Keratinocyte (primary cell): Measurements from ENCODE around the gene IDH3B. TPM values are rescaled to one million over a fixed set of nuclear protein-coding genes. Genes with fewer than 3 reads are reported as not detected.

ENCODE experiments used
- DNase-seq: peaks from one replicate; pipeline ENCODE4 v3.0.0-alpha.2; 2011; ENCODE audit warnings: low read depth, missing footprints, low spot score
- FAIRE-seq: peaks from 2 replicates; lab custom pipeline; 2011; peaks lifted over from hg19 to GRCh38; lab: Jason Lieb, UNC
- H2AFZ ChIP-seq: 2 replicates; pipeline ENCODE4 v1.6.0; 2012; ENCODE audit warnings: low read length, control low read depth, inconsistent platforms; ENCODE audit not compliant: control insufficient read depth
- H3K27ac ChIP-seq: 2 replicates; pipeline ENCODE4 v1.5.1; 2011; ENCODE audit warnings: low read length; ENCODE audit not compliant: control insufficient read depth, insufficient read depth
- H3K27me3 ChIP-seq: 3 replicates; pipeline ENCODE4 v1.6.0; 2011; ENCODE audit warnings: low read length; ENCODE audit not compliant: control insufficient read depth, insufficient read depth; ENCODE audit errors: extremely low read depth
- H3K36me3 ChIP-seq, 2 experiments: 2 replicates in 1 of 2; 3 replicates in 1 of 2; pipeline ENCODE4 v1.5.1; 2011; ENCODE audit warnings: low read length in 2 of 2, mild to moderate bottlenecking in 1 of 2; ENCODE audit not compliant: control insufficient read depth in 2 of 2, insufficient read depth in 2 of 2; ENCODE audit errors: extremely low read depth in 1 of 2
- H3K4me1 ChIP-seq: 3 replicates; pipeline ENCODE4 v1.5.1; 2011; ENCODE audit warnings: low read length; ENCODE audit not compliant: control insufficient read depth, insufficient read depth; ENCODE audit errors: extremely low read depth
- H3K4me2 ChIP-seq: 3 replicates; pipeline ENCODE4 v1.6.0; 2011; ENCODE audit warnings: low read depth, low read length; ENCODE audit not compliant: control insufficient read depth, insufficient read depth; ENCODE audit errors: extremely low read depth
- H3K4me3 ChIP-seq, 3 experiments: fragments of 200-600 bp in 1 of 3; sonication (generic) in 1 of 3; 2 replicates in 2 of 3; 3 replicates in 1 of 3; pipeline ENCODE4 v1.5.1; 2011 to 2016; ENCODE audit warnings: low read length in 3 of 3, mild to moderate bottlenecking in 3 of 3, control low read depth in 2 of 3, inconsistent platforms in 1 of 3, low read depth in 1 of 3, mixed read lengths in 1 of 3, mixed run types in 1 of 3, moderate library complexity in 1 of 3; ENCODE audit not compliant: control insufficient read depth in 2 of 3, insufficient read depth in 2 of 3; ENCODE audit errors: extremely low read depth in 1 of 3
- H3K79me2 ChIP-seq: 2 replicates; pipeline ENCODE4 v1.6.0; 2012; ENCODE audit warnings: low read length; ENCODE audit not compliant: control insufficient read depth, insufficient read depth
- H3K9ac ChIP-seq: 3 replicates; pipeline ENCODE4 v1.6.0; 2011; ENCODE audit warnings: low read length; ENCODE audit not compliant: control insufficient read depth, insufficient read depth; ENCODE audit errors: extremely low read depth
- H3K9me1 ChIP-seq: 3 replicates; pipeline ENCODE4 v1.6.0; 2011; ENCODE audit warnings: low read length; ENCODE audit not compliant: control insufficient read depth, insufficient read depth; ENCODE audit errors: extremely low read depth
- H3K9me3 ChIP-seq: 2 replicates; pipeline ENCODE4 v1.5.1; 2012; ENCODE audit warnings: low read depth, low read length; ENCODE audit not compliant: control insufficient read depth
- H4K20me1 ChIP-seq: 3 replicates; pipeline ENCODE4 v1.6.0; 2011; ENCODE audit warnings: low read length; ENCODE audit not compliant: control insufficient read depth, insufficient read depth; ENCODE audit errors: extremely low read depth
- EZH2 ChIP-seq: IDR thresholded peaks from one replicate; pipeline ENCODE4 v1.6.1; 2012; ENCODE audit warnings: inconsistent platforms, mild to moderate bottlenecking, low read length, moderate library complexity
- dilution Hi-C: fragments of 300-500 bp; cut with MboI; formaldehyde crosslinking; loops from one replicate; pipeline ENCODE4 v1.7.0; 2020; ENCODE audit warnings: low sequenced_read_pairs; ENCODE audit not compliant: extremely low pct_ligation_motif_present
- polyA plus RNA-seq, 5 experiments: library from polyadenylated mRNA; depleted of rRNA in 3 of 5; stranded (reverse) in 3 of 5; stranded (forward) in 1 of 5; unstranded in 1 of 5; fragments of >200 nt; gene quantifications; 1 replicate in 1 of 5; 2 replicates in 3 of 5; 3 replicates in 1 of 5; pipeline versions ENCODE4 v1.2.1 to v1.2.3, GENCODE V29; 2011 to 2012; ENCODE audit warnings: missing spikeins in 2 of 5, low read depth in 1 of 5, low replicate concordance in 1 of 5
- TF ChIP-seq, protein P1 (sequence below), 3 experiments: IDR thresholded peaks in 1 of 3; conservative IDR thresholded peaks in 1 of 3; optimal IDR thresholded peaks in 1 of 3; 2 replicates in 2 of 3; 3 replicates in 1 of 3; pipeline versions ENCODE3 to v1.5.1; 2011; ENCODE audit warnings: low read length in 3 of 3, mild to moderate bottlenecking in 3 of 3, moderate library complexity in 2 of 3, control low read depth in 1 of 3, inconsistent platforms in 1 of 3; ENCODE audit not compliant: insufficient read depth in 2 of 3; ENCODE audit errors: extremely low read depth in 1 of 3

The IDH3B gene
- polyA plus RNA-seq, 1 donor (not counting 4 experiments of a cell fraction or from before 2014, with no cell fraction given): 131 TPM

DNA sequence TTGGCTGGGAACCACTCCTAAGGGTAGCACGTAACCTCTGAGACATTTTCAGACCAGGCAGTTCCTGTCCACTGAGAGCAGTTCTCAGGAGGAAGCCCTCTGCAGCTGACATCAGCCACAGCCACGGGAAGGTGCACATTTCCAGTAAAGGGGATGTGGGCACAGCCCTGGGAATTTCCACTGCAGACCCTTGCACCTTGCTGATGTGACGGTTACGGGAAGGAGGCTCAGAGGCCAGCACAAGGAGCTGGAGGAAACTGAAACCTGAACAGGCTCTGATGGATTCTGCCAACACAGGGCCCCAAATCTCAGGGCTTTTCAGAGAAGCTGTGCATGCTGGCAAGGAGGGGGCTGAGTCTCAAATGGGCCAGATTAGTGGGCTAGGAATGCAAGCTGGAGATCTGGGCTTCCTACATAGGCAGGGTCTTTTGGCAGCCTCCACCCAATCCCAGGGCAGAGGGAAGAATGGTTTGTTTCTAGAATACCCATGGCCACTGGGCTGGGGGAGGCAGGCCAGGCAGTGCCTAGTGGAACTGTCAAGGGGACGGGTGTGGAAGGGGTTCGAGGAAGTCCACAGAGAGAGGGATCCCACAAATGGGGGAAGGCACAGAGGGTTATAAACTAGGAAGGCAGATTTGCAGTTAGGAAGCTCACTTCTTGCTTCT, 42.8 kb upstream of the IDH3B start:
- no peak for FAIRE-seq
- Histone ChIP-seq H3K27ac (no peak overlapping the region), H3K27me3 (peaks cover 10% of the 10 kb centered on the region), H3K9ac (no peak overlapping the region), H3K79me2 (no peaks in the 10 kb centered on the region), H3K4me3 (no peak overlapping the region), H3K9me1 (no peaks in the 10 kb centered on the region), H3K4me2 (no peak overlapping the region), H2AFZ (no peak overlapping the region), H4K20me1 (peaks cover 2% of the 10 kb centered on the region), H3K4me1 (no peaks in the 10 kb centered on the region), H3K36me3 (no peaks in the 10 kb centered on the region), H3K9me3 (no peaks in the 10 kb centered on the region)
- TF ChIP-seq, protein P1, sequence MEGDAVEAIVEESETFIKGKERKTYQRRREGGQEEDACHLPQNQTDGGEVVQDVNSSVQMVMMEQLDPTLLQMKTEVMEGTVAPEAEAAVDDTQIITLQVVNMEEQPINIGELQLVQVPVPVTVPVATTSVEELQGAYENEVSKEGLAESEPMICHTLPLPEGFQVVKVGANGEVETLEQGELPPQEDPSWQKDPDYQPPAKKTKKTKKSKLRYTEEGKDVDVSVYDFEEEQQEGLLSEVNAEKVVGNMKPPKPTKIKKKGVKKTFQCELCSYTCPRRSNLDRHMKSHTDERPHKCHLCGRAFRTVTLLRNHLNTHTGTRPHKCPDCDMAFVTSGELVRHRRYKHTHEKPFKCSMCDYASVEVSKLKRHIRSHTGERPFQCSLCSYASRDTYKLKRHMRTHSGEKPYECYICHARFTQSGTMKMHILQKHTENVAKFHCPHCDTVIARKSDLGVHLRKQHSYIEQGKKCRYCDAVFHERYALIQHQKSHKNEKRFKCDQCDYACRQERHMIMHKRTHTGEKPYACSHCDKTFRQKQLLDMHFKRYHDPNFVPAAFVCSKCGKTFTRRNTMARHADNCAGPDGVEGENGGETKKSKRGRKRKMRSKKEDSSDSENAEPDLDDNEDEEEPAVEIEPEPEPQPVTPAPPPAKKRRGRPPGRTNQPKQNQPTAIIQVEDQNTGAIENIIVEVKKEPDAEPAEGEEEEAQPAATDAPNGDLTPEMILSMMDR (optimal IDR thresholded peaks at IDR 0.05 in 1 of 3, IDR thresholded peaks at IDR 0.05 in 1 of 3, conservative IDR thresholded peaks at IDR 0.05 in 1 of 3; ENCODE audit: extremely low read depth in 1 of 3, insufficient read depth in 2 of 3, low read length in 3 of 3): no peak
- TF ChIP-seq EZH2: no peak
- no peak for DNase-seq
- dilution Hi-C loops: no loop called here

DNA sequence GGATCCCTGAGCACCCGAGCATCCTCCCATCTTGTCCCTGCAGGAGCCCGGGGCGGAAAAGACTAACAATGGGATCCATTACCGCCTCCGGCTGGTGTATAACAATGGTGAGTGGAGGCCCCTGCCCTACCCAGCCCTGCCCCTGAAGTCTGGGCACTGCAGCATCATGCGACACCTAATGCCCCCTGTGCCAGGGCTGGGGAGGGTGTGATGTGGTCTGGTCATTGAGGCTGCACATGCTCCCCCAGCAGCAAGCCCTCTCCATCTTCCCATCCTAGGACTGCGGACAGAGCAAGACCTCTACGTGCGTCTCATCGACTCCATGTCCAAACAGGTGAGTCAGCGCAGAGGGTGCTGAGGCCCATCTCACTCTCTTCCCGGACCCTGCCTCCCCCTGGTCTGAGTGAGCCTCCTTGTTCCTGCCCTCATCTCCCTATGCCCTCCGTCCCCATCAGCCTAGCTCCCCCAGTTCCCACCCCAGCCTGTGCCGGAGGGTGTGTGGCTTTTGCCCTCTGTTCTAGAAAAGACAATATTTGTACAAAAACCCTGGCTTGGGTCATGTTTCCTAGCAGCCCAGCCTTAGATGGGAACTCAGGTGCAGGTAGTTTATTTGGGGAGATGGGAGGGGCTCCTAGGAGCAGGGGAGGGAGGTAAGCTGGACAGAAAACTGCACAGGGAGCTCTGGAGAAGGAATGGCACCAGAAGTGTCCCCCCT, 42.1 kb upstream of the IDH3B start:
- H4K20me1 ChIP-seq: peaks cover 2% of the 10 kb centered on the region
- H3K27ac ChIP-seq: no peak overlapping the region
- H3K4me1 ChIP-seq: no peaks in the 10 kb centered on the region
- no peak overlapping the region for H2AFZ ChIP-seq
- H3K27me3 ChIP-seq: peaks cover 10% of the 10 kb centered on the region
- H3K9ac ChIP-seq: no peak overlapping the region
- H3K36me3 ChIP-seq: no peaks in the 10 kb centered on the region
- dilution Hi-C loops: no loop called here
- H3K9me3 ChIP-seq: no peaks in the 10 kb centered on the region
- H3K4me2 ChIP-seq: no peak overlapping the region
- no peaks in the 10 kb centered on the region for H3K9me1 ChIP-seq
- FAIRE-seq: no peak
- H3K4me3 ChIP-seq: no peak overlapping the region
- DNase-seq: no peak
- no peaks in the 10 kb centered on the region for H3K79me2 ChIP-seq
- TF ChIP-seq, protein P1 (optimal IDR thresholded peaks at IDR 0.05 in 1 of 3, IDR thresholded peaks at IDR 0.05 in 1 of 3, conservative IDR thresholded peaks at IDR 0.05 in 1 of 3; ENCODE audit: extremely low read depth in 1 of 3, insufficient read depth in 2 of 3, low read length in 3 of 3): no peak
- TF ChIP-seq EZH2: no peak
